GM04504 (cell line): ENCODE data around the gene AGAP9.
"Not testable (repeated sequence)": the region's sequence is repeated elsewhere in the genome, so short reads cannot be mapped to it uniquely, and the experiment has no call there.

Source experiments
- DNase-seq: peaks from one replicate; pipeline ENCODE4 v3.0.0-alpha.2; 2012; ENCODE audit warnings: low read depth

Gene AGAP9

GRCh38 chr10:47485943-47486342, 37.5 kb downstream of the AGAP9 start:
- DNase-seq = peak; percentile 14

GRCh38 chr10:47484786-47485185, 38.7 kb downstream of the AGAP9 start:
- DNase-seq = not testable (repeated sequence)

GRCh38 chr10:47483923-47484322, 39.5 kb downstream of the AGAP9 start, which contains the start of gene ANXA8:
TSS of gene ANXA8 (minus strand) at chr10:47484115. CDS start at chr10:47483933, 182 bp downstream.
- not testable (repeated sequence) for DNase-seq

- DNase-seq = not testable (repeated sequence)
Measured at GRCh38 chr10:47482367-47482766, 41.1 kb downstream of the AGAP9 start.

GRCh38 chr10:47481768-47482181, 41.7 kb downstream of the AGAP9 start:
- DNase-seq = not testable (repeated sequence)

- DNase-seq = not testable (repeated sequence)
Measured at GRCh38 chr10:47481182-47481766, 42.2 kb downstream of the AGAP9 start.

- not testable (repeated sequence) for DNase-seq
Measured at GRCh38 chr10:47480133-47480532, 43.3 kb downstream of the AGAP9 start.

GRCh38 chr10:47478114-47478513, 45.3 kb downstream of the AGAP9 start:
- DNase-seq = not testable (repeated sequence)

- DNase-seq = not testable (repeated sequence)
Measured at GRCh38 chr10:47477078-47477477, 46.4 kb downstream of the AGAP9 start.

GRCh38 chr10:47475101-47475500, 48.3 kb downstream of the AGAP9 start:
- DNase-seq = not testable (repeated sequence)

- not testable (repeated sequence) for DNase-seq
Measured at GRCh38 chr10:47473516-47473915, 49.9 kb downstream of the AGAP9 start.

GRCh38 chr10:47472647-47473046, 50.8 kb downstream of the AGAP9 start:
- not testable (repeated sequence) for DNase-seq

- DNase-seq = not testable (repeated sequence)
Measured at GRCh38 chr10:47472072-47472471, 51.4 kb downstream of the AGAP9 start.

GRCh38 chr10:47468731-47469528, 54.5 kb downstream of the AGAP9 start:
- not testable (repeated sequence) for DNase-seq

- DNase-seq = not testable (repeated sequence)
Measured at GRCh38 chr10:47467957-47468356, 55.5 kb downstream of the AGAP9 start.

- DNase-seq = not testable (repeated sequence)
Measured at GRCh38 chr10:47467458-47467857, 56.0 kb downstream of the AGAP9 start.

- DNase-seq = not testable (repeated sequence)
Measured at GRCh38 chr10:47465216-47465917, 58.1 kb downstream of the AGAP9 start.

- not testable (repeated sequence) for DNase-seq
Measured at GRCh38 chr10:47462577-47463358, 60.7 kb downstream of the AGAP9 start.

GRCh38 chr10:47461261-47461687, 62.2 kb downstream of the AGAP9 start:
- DNase-seq = peak; percentile 21

- peak; percentile 50 for DNase-seq
Measured at GRCh38 chr10:47458466-47459154, 64.8 kb downstream of the AGAP9 start.

GRCh38 chr10:47457826-47458225, 65.6 kb downstream of the AGAP9 start:
- DNase-seq = no peak
